ENCODE measurements around the gene RAD50.

The RAD50 gene

GRCh38 chr5:132673488-132673887 is 116.7 kb downstream of the RAD50 start:
- DNase-seq (ENCODE audit: insufficient read length, low spot score) (no peak), FAIRE-seq (no peak)

GRCh38 chr5:132673939-132674630 is 117.3 kb downstream of the RAD50 start, which contains the start of gene IL4:
Gene IL4, plus strand, starts transcription at chr5:132673989. Its CDS starts 62 bp downstream, at chr5:132674051.
- DNase-seq (ENCODE audit: insufficient read length, low spot score) (no peak), FAIRE-seq (no peak)

DNA sequence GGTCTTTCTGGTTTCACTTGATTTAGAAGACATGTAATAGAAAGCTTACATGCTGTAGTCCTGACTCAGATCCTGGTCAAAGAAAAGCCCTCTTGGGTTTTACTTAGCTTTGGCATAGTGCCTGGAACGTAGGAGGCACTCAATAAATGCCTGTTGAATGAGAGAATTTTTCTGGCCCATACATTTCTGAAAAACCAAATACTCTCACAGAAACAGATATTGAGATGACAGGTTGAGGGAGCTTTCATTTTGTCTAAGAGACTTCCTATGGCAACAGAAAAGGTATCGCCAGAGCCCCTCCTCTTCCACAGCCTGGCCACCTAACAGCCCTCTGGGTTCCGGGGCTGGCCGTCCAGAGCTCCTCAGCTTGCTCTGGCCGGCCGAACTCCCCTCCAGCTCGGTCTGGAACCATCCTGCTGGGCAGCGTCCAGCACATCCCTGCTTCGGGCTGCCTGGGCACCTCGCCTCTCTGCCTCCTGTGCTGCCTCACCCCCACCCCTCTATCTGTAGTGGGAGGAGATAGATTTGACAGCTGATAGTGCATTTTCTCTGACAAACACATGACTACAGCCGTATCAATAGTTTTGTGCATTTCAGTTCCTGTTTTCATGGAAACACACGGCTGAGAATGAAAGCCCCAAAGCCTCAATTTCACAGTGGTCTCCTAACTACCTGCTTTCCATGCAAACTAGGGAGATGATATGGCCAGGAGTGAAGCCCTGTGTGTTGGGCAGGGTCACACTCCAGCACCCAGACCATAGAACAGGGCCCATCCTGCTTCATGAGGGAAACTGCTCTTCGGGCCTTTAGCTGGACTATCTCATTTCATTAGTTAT is 118.1 kb downstream of the RAD50 start:
- FAIRE-seq (no peak), DNase-seq (ENCODE audit: insufficient read length, low spot score) (peak; percentile 76)

GRCh38 chr5:132675936-132676689 is 119.3 kb downstream of the RAD50 start:
- no peak for FAIRE-seq
- DNase-seq (ENCODE audit: insufficient read length, low spot score) = no peak

- FAIRE-seq (peak; percentile 97), DNase-seq (ENCODE audit: insufficient read length, low spot score) (peak; percentile 98)
Measured at GRCh38 chr5:132677191-132677590, 120.4 kb downstream of the RAD50 start.

GRCh38 chr5:132677682-132678400 is 121.1 kb downstream of the RAD50 start:
- DNase-seq (ENCODE audit: insufficient read length, low spot score) (no peak), FAIRE-seq (no peak)

GRCh38 chr5:132678735-132679134 is 122.0 kb downstream of the RAD50 start:
- FAIRE-seq = no peak

GRCh38 chr5:132679166-132679565 is 122.4 kb downstream of the RAD50 start:
- DNase-seq (ENCODE audit: insufficient read length, low spot score) (no peak), FAIRE-seq (no peak)

More at GRCh38 chr5:132678735-132679134, 122.0 kb downstream of the RAD50 start:
- no peak for DNase-seq (ENCODE audit: insufficient read length, low spot score)

DNA sequence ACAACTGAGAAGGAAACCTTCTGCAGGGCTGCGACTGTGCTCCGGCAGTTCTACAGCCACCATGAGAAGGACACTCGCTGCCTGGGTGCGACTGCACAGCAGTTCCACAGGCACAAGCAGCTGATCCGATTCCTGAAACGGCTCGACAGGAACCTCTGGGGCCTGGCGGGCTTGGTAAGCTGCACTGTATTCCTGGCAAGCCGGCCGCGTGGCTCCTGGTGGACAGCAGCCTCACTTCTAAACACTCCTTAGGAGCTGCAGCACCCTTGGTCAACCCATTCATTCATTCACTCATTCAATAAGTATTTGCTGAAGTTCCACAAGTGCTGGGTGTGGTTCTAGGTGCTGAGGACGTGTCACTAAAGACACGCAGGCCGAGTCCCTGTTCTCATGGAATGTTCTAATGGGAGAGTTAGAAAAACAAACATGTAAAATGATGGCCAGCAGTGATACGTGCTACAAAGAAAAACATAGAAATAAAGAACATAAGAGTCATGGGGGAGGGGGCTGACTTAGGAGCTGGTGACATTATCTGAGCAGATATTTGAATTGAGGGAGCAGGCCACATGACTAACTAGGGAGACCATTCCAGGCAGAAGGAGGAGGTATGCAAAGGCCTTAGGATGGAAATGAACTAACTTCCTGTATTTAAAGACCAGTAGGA is 123.1 kb downstream of the RAD50 start:
- DNase-seq (ENCODE audit: insufficient read length, low spot score) (no peak), FAIRE-seq (no peak)

- FAIRE-seq = no peak
- DNase-seq (ENCODE audit: insufficient read length, low spot score) = no peak
Measured at GRCh38 chr5:132680780-132681475, 124.2 kb downstream of the RAD50 start.

- FAIRE-seq = no peak
Measured at GRCh38 chr5:132681476-132681831, 124.7 kb downstream of the RAD50 start.

DNA sequence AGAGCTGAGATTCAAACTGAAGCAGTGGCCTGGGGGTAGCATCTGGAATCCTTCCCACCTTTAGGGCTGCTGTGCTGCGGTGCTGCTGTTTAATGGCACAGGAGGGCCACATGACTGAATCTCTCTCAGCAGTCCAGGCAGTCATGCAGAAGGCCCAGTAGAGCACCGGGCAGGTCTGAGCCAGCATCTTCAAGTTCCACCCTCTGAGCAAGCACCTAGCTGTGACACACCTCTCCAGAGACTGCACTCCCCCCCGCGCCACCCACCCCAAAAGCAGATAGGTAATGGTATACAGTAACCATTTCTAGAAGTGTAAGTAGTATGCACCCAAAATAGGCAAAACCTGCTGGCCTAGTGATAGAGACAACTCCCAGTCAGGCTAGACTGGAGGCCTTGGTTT is 125.2 kb downstream of the RAD50 start:
- FAIRE-seq = no peak
- no peak for DNase-seq (ENCODE audit: insufficient read length, low spot score)

More at GRCh38 chr5:132681476-132681831, 124.7 kb downstream of the RAD50 start:
- DNase-seq (ENCODE audit: insufficient read length, low spot score) = no peak

DNA sequence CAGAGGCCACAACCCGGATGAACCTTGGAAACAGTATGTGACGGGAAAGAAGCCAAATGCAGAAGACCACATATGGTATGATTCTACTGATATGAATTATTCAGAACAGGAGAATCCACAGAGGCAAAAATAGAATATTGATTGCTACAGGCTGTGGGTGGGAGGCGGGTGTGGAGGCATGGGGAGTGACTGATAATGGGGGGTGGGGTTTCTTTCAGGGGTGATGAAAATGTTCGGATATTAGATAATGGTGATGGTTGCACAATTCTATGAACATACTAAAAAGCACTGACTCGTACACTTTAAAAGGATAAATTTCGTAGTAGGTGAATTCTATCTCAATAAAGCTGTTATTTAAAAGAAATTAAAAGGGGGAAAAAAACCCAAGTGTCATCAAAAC is 127.7 kb downstream of the RAD50 start:
- DNase-seq (ENCODE audit: insufficient read length, low spot score) (no peak), FAIRE-seq (no peak)

DNA sequence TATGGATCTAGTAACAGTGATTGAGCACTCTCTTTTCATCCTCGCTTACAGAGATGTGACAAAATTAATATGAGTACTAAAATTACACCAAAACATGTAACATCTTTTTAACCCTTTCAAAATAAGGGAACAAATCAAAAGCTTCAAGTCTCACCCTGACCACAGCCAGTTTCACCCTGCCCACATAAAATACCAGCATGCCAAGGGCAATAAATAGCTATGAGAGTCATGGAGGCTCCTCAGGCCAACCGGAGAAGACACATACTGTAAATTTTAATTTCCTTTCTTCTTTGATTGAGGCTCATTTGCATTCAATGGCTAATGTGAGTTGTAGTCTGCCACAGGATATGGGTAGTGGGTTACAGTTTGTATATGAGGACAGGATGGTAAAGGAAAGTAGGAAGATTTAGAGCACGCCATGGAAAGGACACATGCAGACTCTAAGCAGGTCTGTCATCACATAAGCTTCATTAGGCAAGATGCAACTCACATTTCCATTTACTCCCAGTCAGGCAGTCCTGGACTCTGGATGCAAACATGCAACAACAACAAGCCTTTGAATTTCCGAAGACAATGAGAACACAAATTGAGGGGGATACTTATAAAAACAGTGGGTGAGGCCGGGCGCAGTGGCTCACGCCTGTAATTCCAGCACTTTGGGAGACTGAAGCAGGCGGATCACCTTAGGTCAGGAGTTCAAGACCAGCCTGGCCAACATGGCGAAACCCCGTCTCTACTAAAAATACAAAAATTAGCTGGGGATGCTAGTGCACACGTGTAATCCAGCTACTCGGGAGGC is 128.3 kb downstream of the RAD50 start:
- DNase-seq (ENCODE audit: insufficient read length, low spot score) (no peak), FAIRE-seq (no peak)

- FAIRE-seq (no peak), DNase-seq (ENCODE audit: insufficient read length, low spot score) (no peak)
Measured at GRCh38 chr5:132686193-132686592, 129.4 kb downstream of the RAD50 start.

- FAIRE-seq (no peak), DNase-seq (ENCODE audit: insufficient read length, low spot score) (no peak)
Measured at GRCh38 chr5:132687995-132688394, 131.2 kb downstream of the RAD50 start.

DNA sequence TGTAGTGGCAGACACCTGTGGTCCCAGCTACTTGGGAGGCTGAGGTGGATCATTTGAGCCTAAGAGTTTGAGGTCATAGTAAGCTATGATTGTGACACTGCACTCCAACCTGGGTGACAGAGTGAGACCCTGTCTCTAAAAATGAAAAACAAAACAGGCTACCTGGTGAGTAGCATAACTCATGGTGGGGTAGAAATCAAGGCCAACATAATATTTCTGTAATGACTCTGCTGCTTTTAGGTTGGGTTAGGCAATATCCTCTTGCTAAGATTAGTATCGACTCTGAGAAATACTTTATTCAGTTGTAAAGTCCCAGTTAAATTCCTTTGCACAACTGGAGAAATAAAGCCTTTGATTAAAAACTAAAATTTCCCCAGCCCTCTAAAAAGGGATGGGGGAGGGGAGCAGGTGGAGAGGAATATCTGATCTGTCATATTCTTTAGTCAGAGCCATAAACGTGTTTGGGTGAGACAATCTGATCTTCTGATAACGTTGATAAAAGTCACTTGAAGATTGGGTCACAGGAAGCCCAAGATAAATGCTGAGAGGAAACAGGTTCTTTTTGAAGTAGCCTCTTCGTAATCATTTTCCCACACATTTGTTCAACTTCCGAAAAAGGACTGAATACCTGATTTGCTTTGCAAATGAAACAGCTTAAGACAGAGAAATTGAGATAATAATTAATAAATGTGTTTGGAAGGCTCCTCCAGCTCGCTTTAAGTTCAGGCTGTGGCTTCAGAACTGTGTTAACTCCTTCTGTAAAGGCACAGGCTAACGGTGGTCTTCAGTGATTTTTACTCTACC is 132.0 kb downstream of the RAD50 start:
- no peak for FAIRE-seq
- no peak for DNase-seq (ENCODE audit: insufficient read length, low spot score)

- DNase-seq (ENCODE audit: insufficient read length, low spot score) (no peak), FAIRE-seq (no peak)
Measured at GRCh38 chr5:132689513-132689912, 132.7 kb downstream of the RAD50 start.
